HK-2 (cell line): ENCODE measurements around the gene PLBD1.

Source experiments
- DNase-seq: peaks from one replicate; pipeline ENCODE4 v3.0.0-alpha.2; 2018; ENCODE audit not compliant: unreplicated experiment

Gene PLBD1, protein sequence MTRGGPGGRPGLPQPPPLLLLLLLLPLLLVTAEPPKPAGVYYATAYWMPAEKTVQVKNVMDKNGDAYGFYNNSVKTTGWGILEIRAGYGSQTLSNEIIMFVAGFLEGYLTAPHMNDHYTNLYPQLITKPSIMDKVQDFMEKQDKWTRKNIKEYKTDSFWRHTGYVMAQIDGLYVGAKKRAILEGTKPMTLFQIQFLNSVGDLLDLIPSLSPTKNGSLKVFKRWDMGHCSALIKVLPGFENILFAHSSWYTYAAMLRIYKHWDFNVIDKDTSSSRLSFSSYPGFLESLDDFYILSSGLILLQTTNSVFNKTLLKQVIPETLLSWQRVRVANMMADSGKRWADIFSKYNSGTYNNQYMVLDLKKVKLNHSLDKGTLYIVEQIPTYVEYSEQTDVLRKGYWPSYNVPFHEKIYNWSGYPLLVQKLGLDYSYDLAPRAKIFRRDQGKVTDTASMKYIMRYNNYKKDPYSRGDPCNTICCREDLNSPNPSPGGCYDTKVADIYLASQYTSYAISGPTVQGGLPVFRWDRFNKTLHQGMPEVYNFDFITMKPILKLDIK

DNA sequence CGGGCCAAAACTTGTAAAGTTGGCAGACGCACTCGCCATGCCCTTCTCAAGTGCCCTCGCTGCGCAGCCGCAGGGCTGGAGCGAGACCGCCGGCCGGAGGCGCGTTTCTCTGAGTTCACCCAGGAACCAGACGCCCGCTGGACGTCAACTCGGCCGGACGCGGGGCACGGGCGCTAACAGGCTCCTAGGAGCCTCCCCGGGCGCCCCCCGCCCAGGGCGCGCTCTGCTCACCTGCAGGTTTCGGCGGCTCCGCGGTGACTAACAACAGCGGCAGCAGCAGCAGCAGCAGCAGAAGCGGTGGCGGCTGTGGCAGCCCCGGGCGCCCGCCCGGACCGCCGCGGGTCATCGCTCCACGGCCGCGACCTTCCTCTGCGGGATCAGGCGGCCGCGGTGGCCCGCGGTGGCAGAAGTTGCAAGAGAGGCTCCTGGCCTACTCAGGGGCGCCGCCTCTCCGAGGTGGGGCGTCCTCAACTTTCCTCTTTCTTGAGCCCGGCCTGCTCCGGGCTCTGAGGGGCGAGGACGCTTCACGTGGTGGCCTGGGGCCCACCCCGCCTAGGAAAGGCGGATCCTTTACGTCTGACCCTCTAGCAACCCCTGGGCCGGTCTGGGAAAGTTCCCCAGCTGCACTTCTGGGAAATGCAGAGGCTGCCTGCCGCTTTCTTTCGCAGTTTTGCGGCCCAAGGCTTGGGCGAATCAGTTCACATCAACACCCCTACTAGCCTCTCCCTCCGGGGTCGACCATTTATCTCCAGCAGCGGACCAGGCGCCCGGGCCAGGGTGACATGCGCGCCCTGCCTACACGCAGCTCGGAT is at the start of gene PLBD1:
Gene PLBD1 (minus strand): TSS at position 533 of the 812 bp plus-strand sequence. CDS start 187 bp downstream, at position 346.
- peak; percentile 76 for DNase-seq

DNA sequence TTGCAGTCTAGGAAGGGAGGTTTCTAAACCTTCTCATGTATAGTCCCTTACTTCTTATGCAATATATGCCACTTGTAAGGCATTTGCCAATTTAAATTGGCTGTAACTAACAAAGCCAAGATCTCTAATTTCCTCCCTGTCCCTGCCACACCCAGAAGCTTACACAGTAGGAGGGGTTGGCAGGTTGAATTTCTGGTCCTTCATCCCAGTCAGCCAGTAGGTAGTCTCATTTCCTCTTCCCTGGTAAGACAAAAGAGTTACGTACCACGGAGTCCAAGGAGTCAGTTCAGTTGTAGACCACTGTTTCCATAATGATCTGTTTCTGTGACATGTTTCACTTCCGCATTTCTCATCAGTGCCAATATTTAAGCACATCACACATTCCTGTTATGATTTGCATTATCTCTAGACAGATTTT is 47.0 kb upstream of the PLBD1 start:
- DNase-seq: no peak

DNA sequence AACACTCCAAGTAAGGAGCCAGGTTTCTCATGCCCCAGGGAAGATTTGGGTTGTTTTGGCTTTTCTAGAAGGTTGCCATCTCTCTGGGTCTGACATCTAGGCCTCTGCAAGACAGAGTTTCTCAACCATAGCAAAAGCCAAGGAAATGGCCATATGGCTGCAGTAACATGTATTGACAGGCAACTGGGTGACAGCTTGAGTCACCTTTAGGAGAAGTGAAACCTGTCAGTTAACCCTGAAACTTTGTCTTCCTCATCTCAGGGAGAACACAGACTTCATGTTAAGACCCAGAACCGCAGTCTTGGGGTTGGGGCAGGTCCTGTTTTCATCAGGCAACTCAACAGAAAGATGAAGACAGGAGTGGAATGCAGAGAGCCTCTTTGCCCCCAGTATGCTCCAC is 46.0 kb upstream of the PLBD1 start:
- no peak for DNase-seq

DNA sequence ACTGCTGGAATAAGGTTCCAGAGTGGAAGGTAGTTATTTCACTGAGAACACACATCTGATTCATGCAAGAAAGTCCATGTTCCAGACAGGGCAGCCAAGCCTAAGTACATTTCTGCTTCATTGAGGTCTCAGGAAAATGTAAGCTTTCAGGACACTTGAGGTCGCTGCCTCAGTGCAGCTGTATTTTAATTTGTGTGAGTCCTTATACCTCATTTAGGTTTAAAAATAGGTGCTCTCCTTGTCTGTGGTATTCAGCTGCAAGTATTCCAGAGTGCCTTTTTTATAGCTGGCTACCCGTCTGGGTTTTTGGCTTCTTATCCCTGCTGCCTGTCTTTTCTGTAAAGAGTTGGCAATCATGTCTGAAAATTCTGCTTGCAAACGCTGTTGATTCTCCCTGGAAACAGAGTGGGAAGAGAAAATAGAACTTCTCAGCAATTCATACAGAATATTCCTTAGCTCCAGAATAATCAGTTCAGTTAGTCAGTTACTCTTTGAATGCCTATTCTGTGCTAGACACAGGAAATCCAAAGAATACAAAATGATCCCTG is 45.3 kb upstream of the PLBD1 start:
- DNase-seq: no peak

DNA sequence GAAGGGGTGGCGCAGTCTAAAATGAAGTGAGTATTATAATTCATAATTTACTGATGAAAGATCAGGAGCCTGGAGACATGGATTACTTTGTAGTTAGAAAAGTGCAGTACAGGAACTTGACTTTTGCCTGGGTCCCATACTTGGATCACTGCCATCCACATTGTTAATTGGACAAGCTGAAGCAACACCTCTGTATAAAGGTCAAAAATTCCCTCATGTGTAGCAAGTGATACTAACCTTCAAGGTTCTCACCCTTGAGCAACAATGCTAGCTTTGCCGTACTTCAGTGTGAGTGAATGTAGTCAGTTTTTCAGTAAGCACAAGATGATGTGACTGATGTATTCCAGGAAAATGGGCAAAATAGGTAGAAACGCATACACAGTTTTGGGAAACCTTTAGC is 44.6 kb upstream of the PLBD1 start:
- DNase-seq: no peak

DNA sequence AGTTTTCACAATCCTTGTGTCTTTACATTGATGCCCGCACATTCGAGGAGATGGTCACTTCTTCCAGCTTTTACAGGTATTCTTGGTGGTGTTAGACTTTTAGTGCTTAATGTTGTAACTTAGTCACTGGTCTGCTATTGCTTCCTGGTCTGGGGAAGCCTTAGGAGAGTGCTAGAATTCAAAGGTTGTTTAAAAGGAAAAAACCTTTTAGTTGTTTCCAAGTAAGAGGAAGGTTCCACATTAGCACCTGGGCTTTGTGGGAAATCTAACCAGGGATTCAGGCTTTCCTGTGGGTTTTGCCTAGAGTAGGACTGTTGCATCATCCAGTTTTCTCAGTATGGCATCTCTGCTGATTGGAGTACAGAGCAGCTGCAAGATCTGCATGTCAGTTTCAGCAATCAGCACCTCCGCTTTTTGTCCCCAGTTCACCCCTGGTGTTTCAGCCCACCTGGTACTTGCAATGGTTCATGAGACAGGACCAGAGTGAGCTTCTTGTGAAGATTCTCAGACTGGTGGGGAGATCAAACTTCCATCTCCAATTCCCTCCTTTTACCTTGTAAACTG is 44.0 kb upstream of the PLBD1 start:
- no peak for DNase-seq

DNA sequence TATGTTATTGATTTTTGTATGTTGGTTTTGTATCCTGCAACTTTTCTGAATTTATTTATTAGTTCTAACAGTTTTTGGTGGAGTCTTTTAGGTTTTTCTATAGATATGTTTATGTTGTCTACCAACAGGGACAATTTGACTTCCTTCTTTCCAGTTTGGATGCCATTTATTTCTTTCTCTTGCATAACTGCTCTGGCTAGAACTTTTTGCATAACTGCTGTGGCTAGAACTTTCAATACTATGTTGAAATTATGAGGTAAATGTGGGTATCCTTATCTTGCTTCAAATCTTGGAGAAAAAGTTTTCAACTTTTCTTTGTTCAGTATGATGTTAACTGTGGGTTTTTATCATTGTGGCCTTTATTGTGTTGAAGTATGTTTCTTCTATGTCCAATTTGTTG is 39.9 kb upstream of the PLBD1 start:
- DNase-seq: no peak

DNA sequence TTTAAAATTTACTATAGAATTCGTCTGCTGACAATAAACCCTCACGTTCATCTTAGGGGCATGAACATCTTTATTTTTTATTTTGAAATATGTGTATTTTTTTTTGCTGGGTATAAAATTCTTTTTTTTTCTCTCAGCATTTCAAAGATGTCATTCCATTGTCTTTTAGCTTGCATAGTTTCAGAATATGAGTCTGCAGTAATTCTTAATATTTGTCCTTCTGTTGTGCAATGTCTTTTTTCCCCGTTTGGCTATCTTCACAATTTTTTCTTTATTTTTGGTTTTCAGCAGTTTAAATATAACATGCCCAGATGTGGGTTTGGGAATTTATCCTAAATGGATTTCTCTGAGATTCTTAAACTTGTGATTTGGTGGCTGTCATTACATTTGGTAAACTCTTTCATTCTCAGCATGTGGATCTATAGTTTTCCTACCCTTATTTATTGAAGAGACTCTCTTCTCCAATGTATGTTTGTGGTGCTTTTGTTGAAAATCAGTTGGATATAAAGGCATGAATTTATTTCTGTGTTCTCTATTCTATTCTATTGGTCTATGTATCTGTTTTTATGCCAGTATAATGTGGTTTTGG is 37.8 kb upstream of the PLBD1 start:
- DNase-seq: no peak

DNA sequence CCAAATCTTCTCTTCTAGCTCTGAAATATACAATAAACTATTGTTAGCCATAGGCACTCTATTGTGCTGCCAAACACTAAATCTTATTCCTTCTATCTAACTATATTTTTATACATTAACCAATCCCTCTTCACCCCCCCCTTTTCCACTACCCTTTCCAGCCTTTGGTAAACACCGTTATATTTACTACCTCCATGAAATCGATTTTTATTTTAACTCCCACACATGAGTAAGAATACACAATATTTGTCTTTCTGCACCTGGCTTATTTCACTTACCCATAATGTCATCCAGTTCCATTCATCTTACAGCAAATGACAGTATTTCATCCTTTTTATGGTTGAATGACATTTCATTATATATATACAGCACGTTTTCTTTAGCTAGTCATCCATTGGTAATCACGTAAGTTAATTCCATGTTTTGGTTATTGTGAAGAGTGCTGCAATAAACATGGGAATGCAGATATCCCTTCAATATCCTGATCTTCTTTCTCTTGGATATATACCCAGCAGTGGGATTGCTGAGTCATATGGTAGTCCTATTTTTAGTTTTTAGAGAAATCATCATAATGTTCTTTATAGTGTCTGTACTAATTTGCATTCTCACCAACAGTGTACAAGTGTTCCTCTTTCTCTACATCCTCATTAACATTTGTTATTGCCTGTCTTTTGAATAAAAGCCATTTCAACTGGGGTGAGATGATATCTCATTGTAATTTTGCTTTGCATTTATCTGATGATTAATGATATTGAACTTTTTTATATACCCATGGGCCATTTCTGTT is 34.2 kb upstream of the PLBD1 start:
- no peak for DNase-seq

DNA sequence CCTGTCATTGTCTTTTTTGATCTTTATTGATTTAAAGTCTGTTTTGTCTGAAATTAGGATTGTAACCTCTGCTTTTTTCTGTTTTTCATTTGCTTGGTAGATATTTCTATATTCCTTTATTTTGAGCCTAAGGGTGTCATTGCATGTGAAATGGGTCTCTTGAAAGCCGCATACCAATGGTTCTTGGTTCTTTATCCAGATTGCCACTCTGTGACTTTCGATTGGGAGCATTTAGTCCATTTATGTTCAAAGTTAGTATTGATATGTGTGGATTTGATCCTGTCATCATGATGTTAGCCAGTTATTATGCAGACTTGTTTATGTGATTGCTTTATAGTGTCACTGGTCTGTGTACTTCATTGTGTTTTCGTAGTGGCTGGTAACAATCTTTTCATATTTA is 29.8 kb upstream of the PLBD1 start:
- no peak for DNase-seq

DNA sequence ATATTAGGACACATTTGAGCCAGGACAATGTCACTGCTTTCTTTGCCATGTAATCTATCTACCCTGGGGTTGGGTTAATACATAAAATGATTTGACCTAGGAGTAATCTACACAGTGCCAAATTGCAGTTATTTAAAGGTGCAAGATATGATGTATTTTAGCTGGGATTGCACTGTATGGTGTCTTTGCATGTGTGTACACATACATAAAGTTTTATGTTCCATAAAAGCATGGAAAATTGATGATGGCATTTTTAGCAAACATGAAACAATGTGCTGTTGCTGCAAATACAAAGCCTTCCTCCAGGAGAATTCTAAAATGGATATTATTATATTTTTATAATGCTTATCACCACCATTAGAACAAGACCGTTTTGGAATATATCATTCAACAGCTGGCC is 24.0 kb upstream of the PLBD1 start:
- DNase-seq: no peak

DNA sequence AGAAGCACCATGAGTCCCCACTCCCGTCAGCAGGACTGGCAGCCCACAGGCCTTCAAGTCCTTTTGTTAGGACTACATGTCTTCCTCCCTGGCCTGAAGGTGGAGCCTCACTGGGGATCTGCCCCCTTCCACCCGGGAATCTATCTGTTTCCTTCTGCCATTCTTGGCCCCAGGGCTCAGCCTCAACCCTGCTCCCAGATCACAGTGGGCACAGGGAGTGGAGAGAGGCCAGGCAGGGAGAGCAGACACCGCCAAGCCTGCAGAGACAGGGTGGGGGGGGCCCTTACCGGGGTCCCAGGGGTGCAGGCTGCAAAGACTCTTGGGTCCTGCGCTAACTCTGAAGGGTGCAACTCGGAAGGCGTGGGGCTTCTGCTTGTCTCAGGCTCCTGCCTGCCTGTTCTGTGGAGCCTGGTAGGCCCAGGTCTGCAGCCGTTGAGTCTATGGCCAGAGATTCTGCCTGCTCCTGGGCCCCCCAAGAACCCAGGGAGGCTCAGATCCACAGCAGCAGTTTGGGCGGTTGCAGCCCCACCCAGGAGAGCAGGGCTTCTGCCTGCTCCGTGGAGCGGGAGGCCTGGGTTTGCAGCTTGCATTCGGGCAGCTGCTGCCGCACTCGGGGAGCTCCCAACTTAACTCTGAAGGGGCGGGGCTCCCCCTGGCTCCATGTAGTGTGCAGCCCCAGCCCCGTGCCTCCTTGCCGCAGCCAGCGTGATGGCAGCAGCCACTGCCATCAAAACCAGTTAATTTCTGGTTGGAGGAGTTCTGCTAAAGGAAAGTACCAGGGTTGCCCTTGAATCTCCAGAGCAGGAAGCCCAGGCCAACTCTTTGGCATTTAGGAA is 21.7 kb upstream of the PLBD1 start:
- DNase-seq: no peak

DNA sequence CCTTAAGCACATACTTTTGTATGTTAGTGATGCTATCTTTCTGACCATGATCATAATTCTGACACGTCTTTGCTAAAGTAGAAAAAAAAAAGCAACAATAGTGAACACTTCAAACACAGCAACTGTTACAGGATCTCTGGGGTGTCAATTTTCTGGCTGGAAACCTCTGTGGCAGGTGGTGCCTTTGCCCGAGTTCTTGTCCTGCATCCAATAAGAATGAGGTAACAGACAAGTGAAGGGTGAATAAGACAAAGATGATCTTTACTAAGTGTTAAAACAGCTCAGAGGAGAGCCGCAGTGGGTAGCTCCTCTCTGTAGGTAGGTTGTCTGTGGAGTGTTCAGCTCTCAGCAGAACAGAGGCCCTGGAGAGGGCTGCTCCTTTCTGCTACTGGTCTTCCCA is 20.9 kb upstream of the PLBD1 start:
- no peak for DNase-seq

DNA sequence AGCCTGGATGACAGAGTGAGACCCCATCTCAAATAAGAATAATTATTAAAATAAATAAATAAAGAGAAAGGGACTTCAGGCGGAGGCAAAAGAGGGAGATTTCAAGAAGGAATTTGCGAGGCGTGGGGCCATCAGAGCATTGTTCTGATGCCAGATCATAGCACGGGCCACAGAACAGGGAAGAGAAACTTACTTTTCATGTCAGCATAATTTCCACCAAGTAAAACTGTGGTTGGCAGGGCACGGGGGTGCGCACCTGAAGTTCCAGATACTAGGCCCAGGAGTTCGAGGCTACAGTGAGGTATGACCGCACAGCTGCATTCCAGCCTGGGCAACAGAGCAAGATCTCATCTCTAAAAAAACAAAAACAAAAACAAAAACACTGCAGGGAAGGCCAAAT is 11.0 kb upstream of the PLBD1 start:
- DNase-seq: no peak

DNA sequence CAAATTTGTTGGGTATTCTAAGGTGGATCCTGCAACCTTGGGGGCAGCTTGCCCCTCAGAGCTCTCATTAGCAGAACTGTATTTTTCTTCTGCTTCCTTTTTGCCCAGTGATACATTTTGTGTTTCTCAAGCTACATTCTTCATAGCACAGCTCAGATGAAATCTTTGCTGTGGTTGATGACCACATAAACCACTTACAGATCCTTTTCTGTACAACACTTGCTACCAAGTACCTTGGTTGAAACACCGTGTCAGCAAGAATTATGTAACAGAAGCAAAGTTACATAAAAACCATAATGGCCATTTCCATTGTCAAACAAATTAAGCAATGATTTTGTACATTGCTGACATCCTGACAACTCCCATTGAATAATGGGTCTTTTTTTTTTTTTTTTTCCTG is 9.7 kb upstream of the PLBD1 start:
- DNase-seq: no peak

DNA sequence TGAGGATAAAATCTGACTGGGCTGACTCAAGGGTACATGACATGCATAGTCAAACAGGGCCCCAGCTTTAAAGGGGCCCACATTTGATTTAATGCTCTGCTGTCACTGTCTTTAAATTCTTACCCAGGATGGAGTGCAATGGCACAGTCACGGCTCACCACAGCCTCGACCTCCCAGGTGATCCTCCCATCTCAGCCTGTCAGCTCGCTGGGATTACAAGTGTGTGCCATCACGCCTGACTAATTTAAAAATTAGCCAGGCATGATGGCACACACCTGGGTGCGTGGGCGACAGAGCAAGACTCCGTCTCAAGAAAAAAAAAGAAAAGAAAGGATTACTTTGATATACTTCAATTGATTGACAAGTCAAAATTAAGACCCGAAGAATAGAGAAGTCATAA is 9.2 kb upstream of the PLBD1 start:
- no peak for DNase-seq

DNA sequence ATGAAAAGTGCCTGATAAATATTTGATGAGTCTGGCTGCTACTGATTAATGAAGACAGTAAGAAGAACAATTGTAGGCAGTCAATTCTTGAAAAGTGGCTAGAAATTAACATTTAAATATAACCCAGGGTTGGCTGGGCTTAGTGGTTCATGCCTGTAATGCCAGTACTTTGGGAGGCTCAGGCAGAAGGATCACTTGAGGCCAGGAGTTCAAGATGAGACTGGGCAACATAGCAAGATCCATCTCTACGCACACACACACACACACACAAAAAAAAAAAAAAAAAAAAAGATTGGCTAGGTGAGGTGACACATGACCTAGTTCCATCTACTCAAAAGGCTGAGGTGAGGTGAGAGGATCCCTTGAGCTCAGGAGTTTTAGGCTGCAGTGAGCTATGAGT is 7.9 kb upstream of the PLBD1 start:
- no peak for DNase-seq

DNA sequence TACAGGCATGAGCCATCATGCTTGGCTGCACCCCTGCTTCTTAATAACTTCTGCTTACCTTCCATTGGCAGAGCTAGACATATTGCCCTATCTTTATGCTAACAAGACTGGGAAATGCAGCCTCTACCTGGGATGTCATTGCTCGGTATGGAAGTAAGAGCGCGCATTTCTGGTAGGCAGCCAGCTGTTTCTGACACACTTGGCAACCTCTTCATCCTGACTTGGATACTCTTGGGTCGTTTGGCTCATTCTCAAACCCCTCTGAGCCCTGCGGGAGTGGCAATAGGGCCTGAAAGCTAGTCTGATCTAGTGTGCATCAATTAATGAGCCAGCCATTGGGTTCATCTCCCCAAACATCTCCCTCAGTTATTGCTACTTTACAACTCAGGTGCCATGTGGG is 5.4 kb upstream of the PLBD1 start:
- DNase-seq: no peak

DNA sequence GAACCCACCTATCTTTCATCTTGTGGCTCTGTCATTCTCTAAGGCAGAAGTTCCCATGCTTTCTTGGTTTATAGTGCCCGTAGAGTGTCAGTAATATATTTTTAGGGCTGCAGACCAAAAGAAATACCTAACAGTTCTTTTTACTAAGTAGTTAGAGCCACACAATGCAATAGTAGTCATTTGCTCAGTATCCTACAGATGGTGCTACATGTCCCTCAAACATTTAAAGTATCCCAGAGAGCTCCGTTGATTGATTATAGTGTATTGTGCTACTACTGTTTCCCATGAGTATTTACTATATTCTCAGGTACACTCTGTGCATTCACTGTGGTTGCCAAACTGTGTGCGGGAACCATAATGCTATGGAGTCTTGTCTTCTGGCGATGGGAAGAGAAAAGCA is 4.7 kb upstream of the PLBD1 start:
- no peak for DNase-seq

DNA sequence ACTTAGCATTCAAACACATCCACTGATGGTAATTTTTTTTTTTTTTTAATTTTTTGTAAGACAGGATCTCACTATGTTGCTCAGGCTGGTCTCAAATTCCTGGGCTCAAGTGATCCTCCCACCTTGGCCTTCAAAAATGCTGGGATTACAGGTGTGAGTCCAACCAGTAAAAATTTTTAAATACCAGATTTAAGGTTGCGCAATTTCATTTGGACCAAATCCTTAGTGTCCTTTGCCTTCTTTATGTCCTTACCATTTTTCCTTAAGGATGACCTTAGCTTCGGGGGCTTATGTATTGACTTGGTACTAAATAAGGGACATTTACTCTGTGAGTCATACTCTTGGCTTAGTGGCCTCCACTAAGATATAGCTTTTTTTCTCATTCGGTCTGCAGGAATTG is 4.1 kb upstream of the PLBD1 start:
- no peak for DNase-seq
